Measurements from ENCODE around the gene PNPLA7.

DNA sequence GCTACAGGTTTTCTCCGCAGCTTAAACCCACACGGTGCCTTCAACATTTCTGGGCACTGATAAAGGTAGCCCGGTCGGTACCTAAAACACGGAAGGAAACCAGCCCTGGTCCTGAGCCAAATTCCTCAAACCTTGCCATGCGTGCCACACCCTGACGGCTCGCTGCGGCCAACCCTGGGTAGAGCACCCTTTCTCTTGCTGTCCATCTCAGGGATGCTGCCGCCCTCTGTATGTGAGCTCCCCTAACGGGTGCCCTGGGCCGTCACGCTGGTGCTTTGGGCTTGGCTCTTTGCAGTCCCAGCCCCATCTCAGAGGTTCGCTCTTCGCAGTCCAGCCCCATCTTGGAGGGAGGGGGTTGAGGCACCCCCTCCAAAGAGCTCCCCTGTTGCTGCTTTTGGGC is 43.9 kb downstream of the PNPLA7 start:
- TF ChIP-seq, protein P1, sequence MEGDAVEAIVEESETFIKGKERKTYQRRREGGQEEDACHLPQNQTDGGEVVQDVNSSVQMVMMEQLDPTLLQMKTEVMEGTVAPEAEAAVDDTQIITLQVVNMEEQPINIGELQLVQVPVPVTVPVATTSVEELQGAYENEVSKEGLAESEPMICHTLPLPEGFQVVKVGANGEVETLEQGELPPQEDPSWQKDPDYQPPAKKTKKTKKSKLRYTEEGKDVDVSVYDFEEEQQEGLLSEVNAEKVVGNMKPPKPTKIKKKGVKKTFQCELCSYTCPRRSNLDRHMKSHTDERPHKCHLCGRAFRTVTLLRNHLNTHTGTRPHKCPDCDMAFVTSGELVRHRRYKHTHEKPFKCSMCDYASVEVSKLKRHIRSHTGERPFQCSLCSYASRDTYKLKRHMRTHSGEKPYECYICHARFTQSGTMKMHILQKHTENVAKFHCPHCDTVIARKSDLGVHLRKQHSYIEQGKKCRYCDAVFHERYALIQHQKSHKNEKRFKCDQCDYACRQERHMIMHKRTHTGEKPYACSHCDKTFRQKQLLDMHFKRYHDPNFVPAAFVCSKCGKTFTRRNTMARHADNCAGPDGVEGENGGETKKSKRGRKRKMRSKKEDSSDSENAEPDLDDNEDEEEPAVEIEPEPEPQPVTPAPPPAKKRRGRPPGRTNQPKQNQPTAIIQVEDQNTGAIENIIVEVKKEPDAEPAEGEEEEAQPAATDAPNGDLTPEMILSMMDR (IDR thresholded peaks at IDR 0.05 in 4 of 5, conservative IDR thresholded peaks at IDR 0.05 in 1 of 5), result no peak
- no peak for TF ChIP-seq POLR2A (IDR thresholded peaks at IDR 0.05)

Measured in gastrocnemius medialis (tissue), 4 donors.